Measurements from ENCODE around the gene ZCCHC14. TPM values are rescaled to one million over a fixed set of nuclear protein-coding genes. Genes with fewer than 3 reads are reported as not detected.
"Not testable (repeated sequence)": the region's sequence is repeated elsewhere in the genome, so short reads cannot be mapped to it uniquely, and the experiment has no call there.

The ZCCHC14 gene
- total RNA-seq, 2 donors from 2014 or later: 30.3 to 30.7 TPM

GRCh38 chr16:87502308-87502969, 9.6 kb upstream of the ZCCHC14 start:
- intact Hi-C loops (cut with DNase I, micrococcal nuclease): no loop called here
- ATAC-seq (no peak), DNase-seq (no peak)

GRCh38 chr16:87501117-87501516, 8.3 kb upstream of the ZCCHC14 start:
- ATAC-seq: no peak
- intact Hi-C loops (cut with DNase I, micrococcal nuclease): no loop called here
- DNase-seq: no peak

GRCh38 chr16:87499189-87499486, 6.3 kb upstream of the ZCCHC14 start:
- no peak for ATAC-seq
- intact Hi-C loops (cut with DNase I, micrococcal nuclease): no loop called here
- no peak for DNase-seq

DNA sequence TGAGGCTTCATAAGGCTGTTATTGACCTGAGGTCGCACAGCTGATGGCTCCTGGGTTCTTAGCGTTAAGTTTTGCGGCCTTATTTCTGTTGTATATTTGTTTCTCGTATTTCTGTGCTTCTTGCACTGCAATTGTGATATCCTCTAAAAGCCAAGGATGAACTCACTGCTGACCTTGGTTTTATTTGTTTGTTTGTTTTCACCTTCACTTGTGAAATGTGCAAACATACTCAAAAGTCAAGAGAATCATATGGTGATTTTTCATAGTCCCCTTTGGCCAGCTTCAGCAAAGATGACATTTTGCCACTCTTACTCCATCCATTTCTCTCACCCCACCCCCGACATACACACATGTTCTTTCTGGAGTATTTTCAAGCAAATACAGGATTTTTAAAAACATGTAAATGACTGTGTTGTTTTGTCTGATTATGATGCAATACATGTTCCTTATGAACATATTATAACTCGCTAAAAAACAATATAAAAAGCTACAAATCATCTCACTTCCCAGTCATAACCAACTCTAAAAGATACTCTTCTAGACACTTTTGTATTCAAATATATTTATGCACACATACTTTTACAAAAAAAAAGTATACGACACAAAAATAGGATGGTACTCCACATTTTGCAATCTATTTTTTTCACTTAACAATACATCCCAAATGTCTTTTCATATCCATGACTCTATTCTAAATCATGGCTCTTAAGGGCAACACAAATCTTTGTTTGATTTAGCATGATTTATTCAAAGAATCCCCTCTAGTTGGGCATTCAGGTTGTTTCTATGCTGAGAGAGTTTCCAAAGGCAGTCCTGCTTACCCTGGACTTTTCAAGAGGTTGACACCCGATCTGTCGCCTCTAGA, 5.7 kb upstream of the ZCCHC14 start:
- intact Hi-C loops (cut with DNase I, micrococcal nuclease): no loop called here
- DNase-seq (no peak), ATAC-seq (no peak)

DNA sequence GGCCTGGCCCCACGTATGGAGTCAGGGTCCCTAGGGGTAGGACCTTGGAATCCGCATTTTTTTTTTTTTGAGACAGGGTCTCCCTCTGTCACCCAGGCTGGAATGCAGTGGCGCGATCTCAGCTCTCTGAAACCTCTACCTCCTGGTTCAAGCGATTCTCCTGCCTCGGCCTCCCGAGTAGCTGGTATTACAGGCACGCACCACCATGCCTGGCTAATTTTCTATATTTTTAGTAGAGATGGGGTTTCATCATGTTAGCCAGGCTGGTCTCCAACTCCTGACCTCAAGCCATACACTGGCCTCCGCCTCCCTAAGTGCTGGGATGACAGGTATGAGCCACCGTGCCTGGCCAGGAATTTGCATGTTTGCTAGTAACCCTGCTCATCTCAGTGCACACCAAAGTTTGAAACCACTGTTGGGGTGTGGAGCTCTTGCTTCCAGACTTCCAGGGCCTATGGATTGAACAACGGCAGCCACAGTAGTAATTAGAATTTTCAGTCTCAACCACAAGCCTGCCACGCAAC, 5.0 kb upstream of the ZCCHC14 start:
- DNase-seq; ATAC-seq; intact Hi-C loops (cut with DNase I, micrococcal nuclease): not testable (repeated sequence)

DNA sequence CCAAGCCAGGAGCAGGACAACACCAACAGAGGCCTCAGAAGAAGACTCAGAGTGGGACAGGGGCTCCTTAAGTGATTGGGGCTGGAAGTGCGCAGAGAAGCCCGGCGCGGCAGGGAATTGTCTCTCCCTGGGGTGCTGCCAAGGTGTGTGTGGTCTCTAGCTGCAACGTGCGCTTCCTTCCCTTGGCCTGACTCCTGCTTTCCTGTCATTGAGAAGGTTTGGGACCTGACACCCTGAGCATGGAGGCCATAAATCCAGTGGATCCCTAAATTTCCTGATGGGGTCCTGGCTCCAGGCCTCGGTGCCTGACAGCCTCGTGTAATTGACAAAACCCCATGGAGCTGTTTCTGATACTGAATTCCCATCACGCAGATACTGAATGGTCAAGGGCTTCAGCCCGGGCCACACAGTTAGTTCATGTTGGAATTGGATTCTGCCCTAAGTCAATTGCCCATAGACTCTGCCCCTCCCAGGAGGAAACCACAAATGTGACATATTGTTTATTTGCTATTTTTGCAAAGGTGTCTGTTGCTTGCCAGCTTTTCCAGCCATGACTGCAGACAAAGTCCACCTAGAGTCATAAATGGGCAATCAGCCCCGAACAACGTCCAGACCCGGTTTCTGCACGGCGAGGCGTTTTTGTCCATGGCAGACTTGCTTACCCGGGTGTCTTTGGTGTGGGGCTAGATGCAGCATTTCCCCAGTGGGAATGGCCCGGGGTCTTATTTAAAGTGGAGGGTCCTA, 4.4 kb upstream of the ZCCHC14 start:
- ATAC-seq: peak; percentile 71
- DNase-seq: peak; percentile 65 to 76
- intact Hi-C loops (cut with DNase I, micrococcal nuclease): not testable (repeated sequence)

DNA sequence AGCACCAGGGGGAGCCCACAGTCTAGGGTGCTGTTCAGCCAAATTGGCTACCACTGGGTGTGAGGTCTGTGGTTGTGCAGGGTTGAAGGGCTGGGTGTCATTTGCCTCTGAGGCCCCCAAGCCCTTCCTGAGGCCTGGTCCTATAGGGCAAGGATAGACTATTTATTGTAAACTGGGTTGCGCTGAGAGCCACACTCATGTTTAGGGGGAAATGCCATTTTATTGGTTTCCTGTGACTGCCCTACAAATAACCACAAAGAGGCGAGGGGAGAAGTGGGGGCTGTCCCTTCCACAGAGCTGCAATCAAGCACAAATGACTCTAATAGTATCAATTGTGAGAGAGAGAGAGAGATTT, 3.6 kb upstream of the ZCCHC14 start:
- no peak for ATAC-seq
- intact Hi-C loops (cut with DNase I, micrococcal nuclease): no loop called here

GRCh38 chr16:87495578-87496446, 3.0 kb upstream of the ZCCHC14 start:
- intact Hi-C loops (cut with DNase I, micrococcal nuclease): no loop called here
- DNase-seq (no peak), ATAC-seq (no peak)

More for the DNA sequence above, 3.6 kb upstream of the ZCCHC14 start:
- no peak for DNase-seq

GRCh38 chr16:87493608-87494280, 920 bp upstream of the ZCCHC14 start:
- no peak for DNase-seq
- ATAC-seq: no peak
- intact Hi-C loops (cut with DNase I, micrococcal nuclease): no loop called here

DNA sequence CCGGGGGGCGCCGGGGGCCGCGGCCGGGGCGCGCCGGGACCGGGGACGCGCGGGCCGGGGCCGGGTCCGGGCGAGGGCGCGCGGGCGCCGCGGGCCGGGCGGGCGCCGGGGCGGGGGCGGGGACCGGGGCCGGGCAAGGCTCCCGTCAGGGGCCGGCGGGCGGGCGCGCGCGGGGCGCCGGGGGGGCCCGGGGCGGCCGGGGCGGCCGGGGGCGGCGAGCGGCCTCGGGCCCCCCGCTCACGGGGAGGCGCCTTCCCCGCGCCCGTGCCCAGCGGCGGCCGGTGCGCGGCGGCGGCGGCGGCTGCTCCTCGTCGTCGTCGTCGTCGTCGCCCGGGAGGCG, 563 bp downstream of the ZCCHC14 start:
- DNase-seq (no peak), ATAC-seq (no peak)
- intact Hi-C loops (cut with DNase I, micrococcal nuclease): no loop called here

- intact Hi-C loops (cut with DNase I, micrococcal nuclease): no loop called here
- ATAC-seq (no peak), DNase-seq (peak in 1 of 2 donors; percentile 38)
Measured at GRCh38 chr16:87491522-87492290, 1.1 kb downstream of the ZCCHC14 start.

GRCh38 chr16:87490799-87491521, 1.9 kb downstream of the ZCCHC14 start:
- ATAC-seq (peak; percentile 5), DNase-seq (peak; percentile 49 to 70)
- intact Hi-C loops (cut with DNase I, micrococcal nuclease): not testable (repeated sequence)

DNA sequence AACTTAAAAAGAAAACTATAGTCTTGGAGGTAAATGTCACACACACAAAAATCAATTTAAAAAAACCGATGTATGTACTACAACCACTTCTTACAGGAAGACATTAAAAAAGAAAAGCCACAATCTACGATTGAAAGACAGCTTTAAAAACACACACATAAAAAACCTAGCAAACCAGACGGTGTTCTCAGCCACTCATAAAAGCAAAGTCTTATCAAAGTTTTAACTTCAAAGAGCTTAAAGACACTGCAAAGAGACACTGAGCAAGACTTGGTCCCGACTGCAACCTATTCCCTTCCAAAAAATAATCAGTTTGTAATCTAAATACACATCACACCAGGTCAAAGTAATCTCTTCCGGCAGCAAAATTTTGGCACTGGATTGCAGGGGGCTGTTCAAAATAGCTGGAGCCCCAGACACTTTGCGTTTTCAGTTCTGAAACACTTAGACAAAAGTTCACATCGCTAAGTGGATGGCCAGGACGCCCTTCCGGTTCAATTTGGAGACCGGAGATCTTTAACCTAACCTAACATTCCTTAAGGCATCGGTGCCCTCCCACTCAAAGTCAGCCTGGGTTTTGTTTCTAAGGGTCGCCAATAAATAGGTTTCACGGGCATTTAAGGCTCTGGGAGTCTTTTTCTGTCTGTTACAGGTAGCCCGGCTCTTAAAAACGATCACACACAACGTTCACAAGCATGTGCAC, 2.6 kb downstream of the ZCCHC14 start:
- DNase-seq: no peak
- no peak for ATAC-seq
- intact Hi-C loops (cut with DNase I, micrococcal nuclease): no loop called here

DNA sequence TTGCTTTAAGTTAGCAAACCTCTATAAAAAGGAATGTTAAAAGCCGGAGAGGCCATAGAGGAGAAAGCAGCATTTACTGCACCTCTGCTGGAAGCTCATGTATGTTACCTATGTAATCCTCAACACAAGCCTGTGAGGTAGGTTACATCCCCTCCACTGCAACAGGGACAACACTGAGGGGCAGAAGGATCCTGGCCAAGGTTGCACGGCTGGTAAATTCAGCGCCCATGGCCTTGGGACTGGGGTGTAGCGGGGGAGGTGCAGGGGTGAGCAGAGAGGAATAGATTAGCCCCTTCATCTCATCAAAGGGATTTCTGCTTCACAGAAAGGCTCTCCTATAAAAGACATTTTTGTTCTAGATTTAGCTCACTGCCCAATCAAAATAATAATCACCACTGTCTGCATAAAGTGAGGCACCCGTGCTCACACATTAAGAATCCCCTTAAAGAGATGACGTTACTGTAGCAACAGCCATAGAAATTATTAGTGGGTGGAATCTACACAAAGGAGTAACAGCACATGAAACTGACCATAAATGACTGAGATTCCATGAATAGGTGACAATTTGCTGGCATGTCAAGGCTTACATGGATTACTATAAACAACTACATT, 3.3 kb downstream of the ZCCHC14 start:
- DNase-seq (no peak), ATAC-seq (no peak)
- intact Hi-C loops (cut with DNase I, micrococcal nuclease): no loop called here

- ATAC-seq; intact Hi-C loops (cut with DNase I, micrococcal nuclease); DNase-seq: not testable (repeated sequence)
Measured at GRCh38 chr16:87488960-87489359, 3.9 kb downstream of the ZCCHC14 start.

DNA sequence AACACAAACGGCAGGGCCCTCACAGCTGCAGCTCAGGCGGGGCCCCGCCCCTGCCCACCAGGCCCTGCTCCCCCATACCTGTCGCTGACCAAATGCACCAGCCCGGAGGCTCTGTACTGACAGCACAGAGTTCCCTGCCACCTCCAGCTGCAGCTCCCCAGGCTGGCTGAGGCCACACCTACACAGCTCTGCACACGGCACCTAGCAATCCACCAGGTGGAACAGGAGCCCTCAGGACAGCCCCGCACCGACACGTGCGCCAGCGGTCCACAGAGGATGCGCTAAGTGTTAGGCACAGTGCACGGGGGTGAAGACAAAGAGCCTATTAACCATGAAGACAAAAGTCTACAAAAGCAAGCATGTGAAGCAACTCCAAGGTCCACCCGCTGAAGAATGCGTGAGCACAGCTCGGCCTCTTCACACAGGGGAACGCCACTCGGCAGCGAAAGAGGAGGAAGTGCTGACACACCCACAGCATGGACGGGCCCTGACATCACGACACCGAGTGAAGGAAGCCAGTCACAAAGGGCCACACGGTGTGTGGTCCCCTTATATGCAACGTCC, 5.4 kb downstream of the ZCCHC14 start:
- intact Hi-C loops (cut with DNase I, micrococcal nuclease): no loop called here
- peak; percentile 85 for ATAC-seq
- peak; percentile 89 to 92 for DNase-seq

All from left colon (tissue), 2 donors.